IMR-90 (cell line): ENCODE measurements around the gene APOBR. TPM values are rescaled to one million over a fixed set of nuclear protein-coding genes. Genes with fewer than 3 reads are reported as not detected.

Source experiments
- ATAC-seq: fragments of 200-7000 bp; cut with Tn5 transposase; 2 replicates; pipeline ENCODE4 v1.9.1; 2020; ENCODE audit warnings: low read depth, mild to moderate bottlenecking, moderate library complexity
- BruUV-seq: library from RNA; stranded (reverse); fragments of 400-500 nt; replicated peaks from 2 replicates; lab custom pipeline; 2021; lab: Mats Ljungman, UMichigan
- CTCF ChIA-PET: fragments of 300-600 bp; formaldehyde crosslinking; extraction: SDS; loops from one replicate; lab custom pipeline; 2021; ENCODE audit warnings: antibody characterized with exemption; lab: Yijun Ruan, JAX
- POLR2A ChIA-PET: fragments of 300-600 bp; sonication (Branson Sonifier 250); formaldehyde crosslinking; loops from one replicate; lab custom pipeline; 2022; ENCODE audit warnings: antibody characterized with exemption; ENCODE audit not compliant: unreplicated experiment; lab: Charles Lee
- DNase-seq: peaks from one replicate; pipeline ENCODE4 v3.0.0; 2013
- H2AFZ ChIP-seq: replicated peaks from 2 replicates; pipeline ENCODE3; 2013; ENCODE audit warnings: low read length, mild to moderate bottlenecking; ENCODE audit not compliant: poor library complexity
- H2AK5ac ChIP-seq: 2 replicates; pipeline ENCODE4 v1.6.1; 2013; ENCODE audit warnings: low read depth, low read length, inconsistent platforms
- H2AK9ac ChIP-seq: replicated peaks from 2 replicates; pipeline ENCODE3; 2013; ENCODE audit warnings: mild to moderate bottlenecking, low read depth, low read length, moderate library complexity; ENCODE audit not compliant: poor library complexity
- H2BK120ac ChIP-seq: 2 replicates; pipeline ENCODE4 v1.6.1; 2013; ENCODE audit warnings: low read depth, low read length, inconsistent platforms
- H2BK15ac ChIP-seq: 3 replicates; pipeline ENCODE4 v1.6.1; 2013; ENCODE audit warnings: low read depth, low read length, inconsistent platforms
- H2BK20ac ChIP-seq: 2 replicates; pipeline ENCODE4 v1.6.1; 2013; ENCODE audit warnings: low read depth, mild to moderate bottlenecking, inconsistent platforms, low read length, moderate library complexity
- H2BK5ac ChIP-seq: 2 replicates; pipeline ENCODE4 v1.6.1; 2013; ENCODE audit warnings: mild to moderate bottlenecking, low read depth, low read length, inconsistent platforms; ENCODE audit not compliant: poor library complexity, severe bottlenecking
- H3K14ac ChIP-seq: replicated peaks from 2 replicates; pipeline ENCODE4 v1.6.1; 2013; ENCODE audit warnings: low read depth, low read length, inconsistent platforms
- H3K18ac ChIP-seq: 2 replicates; pipeline ENCODE4 v1.6.1; 2013; ENCODE audit warnings: low read depth, low read length, control low read depth
- H3K23ac ChIP-seq: 2 replicates; pipeline ENCODE4 v1.6.1; 2013; ENCODE audit warnings: low read depth, low read length, inconsistent platforms
- H3K27ac ChIP-seq: 2 replicates; pipeline ENCODE4 v1.5.1; 2013; ENCODE audit warnings: mild to moderate bottlenecking, control low read depth, low read length; ENCODE audit not compliant: insufficient read depth
- H3K27me3 ChIP-seq: 2 replicates; pipeline ENCODE4 v1.6.1; 2013; ENCODE audit warnings: low read length; ENCODE audit not compliant: control insufficient read depth, insufficient read depth
- H3K36me3 ChIP-seq: 2 replicates; pipeline ENCODE4 v1.6.1; 2013; ENCODE audit warnings: low read length, mixed read lengths; ENCODE audit not compliant: control insufficient read depth, insufficient read depth
- H3K4ac ChIP-seq: 2 replicates; pipeline ENCODE4 v1.6.1; 2013; ENCODE audit warnings: low read depth, low read length, inconsistent platforms
- H3K4me1 ChIP-seq: 2 replicates; pipeline ENCODE4 v1.6.1; 2013; ENCODE audit warnings: low read length, mixed read lengths; ENCODE audit not compliant: control insufficient read depth, insufficient read depth
- H3K4me2 ChIP-seq: 2 replicates; pipeline ENCODE4 v1.6.1; 2013; ENCODE audit warnings: low read depth, mild to moderate bottlenecking, control low read depth, low read length, moderate library complexity
- H3K4me3 ChIP-seq: 2 replicates; pipeline ENCODE4 v1.5.1; 2013; ENCODE audit warnings: low read depth, mild to moderate bottlenecking, control low read depth, low read length, moderate library complexity; ENCODE audit not compliant: insufficient read depth
- H3K56ac ChIP-seq: 2 replicates; pipeline ENCODE4 v1.6.1; 2013; ENCODE audit warnings: low read length, inconsistent platforms; ENCODE audit not compliant: insufficient read depth; ENCODE audit errors: extremely low read depth
- H3K79me1 ChIP-seq, 2 experiments: 2 replicates each; pipeline ENCODE4 v1.6.1; 2013; ENCODE audit warnings: low read length in 2 of 2, inconsistent platforms in 1 of 2, low read depth in 1 of 2
- H3K9ac ChIP-seq: 2 replicates; pipeline ENCODE4 v1.6.1; 2013; ENCODE audit warnings: low read depth, low read length, control low read depth
- H3K9me1 ChIP-seq: 2 replicates; pipeline ENCODE4 v1.6.1; 2013; ENCODE audit warnings: low read length, inconsistent platforms; ENCODE audit not compliant: insufficient read depth
- H3K9me3 ChIP-seq: 2 replicates; pipeline ENCODE4 v1.6.1; 2013; ENCODE audit warnings: low read length; ENCODE audit not compliant: control insufficient read depth, insufficient read depth
- H4K20me1 ChIP-seq: 2 replicates; pipeline ENCODE4 v1.6.1; 2013; ENCODE audit warnings: low read length, inconsistent platforms; ENCODE audit not compliant: insufficient read depth
- H4K5ac ChIP-seq: 2 replicates; pipeline ENCODE4 v1.6.1; 2013; ENCODE audit warnings: mild to moderate bottlenecking, low read depth, low read length, control low read depth
- H4K8ac ChIP-seq, 2 experiments: 2 replicates each; pipeline ENCODE4 v1.6.1; 2013; ENCODE audit warnings: low read depth in 2 of 2, low read length in 2 of 2, control low read depth in 1 of 2, inconsistent platforms in 1 of 2
- H4K91ac ChIP-seq: 2 replicates; pipeline ENCODE4 v1.6.1; 2013; ENCODE audit warnings: low read depth, low read length, inconsistent platforms; ENCODE audit not compliant: insufficient read depth
- BHLHE40 ChIP-seq: fragments of 150-350 bp; IDR thresholded peaks from 2 replicates; pipeline ENCODE4 v1.6.1; 2016; ENCODE audit warnings: mild to moderate bottlenecking, low read depth, low read length
- CEBPB ChIP-seq: IDR thresholded peaks from 2 replicates; pipeline ENCODE4 v1.6.1; 2012; ENCODE audit warnings: low read depth, low read length, improper control_type of control experiment
- CHD1 ChIP-seq: IDR thresholded peaks from 2 replicates; pipeline ENCODE4 v1.6.1; 2012; ENCODE audit warnings: low read depth, low read length, improper control_type of control experiment
- CTCF ChIP-seq: conservative IDR thresholded peaks from 2 replicates; pipeline ENCODE4 v1.5.1; 2012; ENCODE audit warnings: mild to moderate bottlenecking, low read depth, low read length, improper control_type of control experiment
- ELK1 ChIP-seq: fragments of 150-350 bp; IDR thresholded peaks from 2 replicates; pipeline ENCODE4 v1.6.1; 2016; ENCODE audit warnings: low read depth, mild to moderate bottlenecking, low read length, moderate library complexity, borderline replicate concordance
- FOS ChIP-seq: fragments of 150-350 bp; IDR thresholded peaks from 2 replicates; pipeline ENCODE4 v1.6.1; 2016; ENCODE audit warnings: low read depth, low read length
- MAFK ChIP-seq: IDR thresholded peaks from 2 replicates; pipeline ENCODE4 v1.6.1; 2012; ENCODE audit warnings: low read depth, low read length, improper control_type of control experiment
- MAZ ChIP-seq: IDR thresholded peaks from 2 replicates; pipeline ENCODE4 v1.6.1; 2012; ENCODE audit warnings: low read depth, mild to moderate bottlenecking, low read length, improper control_type of control experiment, moderate library complexity, borderline replicate concordance
- MXI1 ChIP-seq: IDR thresholded peaks from 2 replicates; pipeline ENCODE4 v1.6.1; 2012; ENCODE audit warnings: low read depth, mild to moderate bottlenecking, low read length, moderate library complexity, borderline replicate concordance
- NFE2L2 ChIP-seq: fragments of 150-350 bp; IDR thresholded peaks from 2 replicates; pipeline ENCODE4 v1.6.1; 2016; ENCODE audit warnings: low read depth, mild to moderate bottlenecking, low read length
- POLR2A ChIP-seq: IDR thresholded peaks from 2 replicates; pipeline ENCODE4 v1.6.1; 2012; ENCODE audit warnings: mild to moderate bottlenecking, low read depth, low read length
- RAD21 ChIP-seq: IDR thresholded peaks from 2 replicates; pipeline ENCODE4 v1.6.1; 2012; ENCODE audit warnings: low read length, improper control_type of control experiment
- RCOR1 ChIP-seq: IDR thresholded peaks from 2 replicates; pipeline ENCODE4 v1.6.1; 2012; ENCODE audit warnings: mild to moderate bottlenecking, low read length, improper control_type of control experiment; ENCODE audit not compliant: insufficient replicate concordance
- RFX5 ChIP-seq: IDR thresholded peaks from 2 replicates; pipeline ENCODE4 v1.8.0; 2012; ENCODE audit warnings: low read depth, mild to moderate bottlenecking, low read length, moderate library complexity
- SMC3 ChIP-seq: fragments of 150-350 bp; IDR thresholded peaks from 2 replicates; pipeline ENCODE4 v1.6.1; 2016; ENCODE audit warnings: low read depth, mild to moderate bottlenecking, antibody characterized with exemption, low read length, moderate library complexity
- USF2 ChIP-seq: fragments of 150-350 bp; IDR thresholded peaks from 2 replicates; pipeline ENCODE4 v1.6.1; 2017; ENCODE audit warnings: mild to moderate bottlenecking, antibody characterized with exemption, low read length, low read depth
- WGBS, 2 experiments: methylation state at CpG; one replicate each; pipeline versions ENCODE4 v1.1.5 to v1.1.7; 2013; ENCODE audit warnings: missing lambda C conversion rate in 2 of 2; ENCODE audit not compliant: insufficient read length in 1 of 2; ENCODE audit errors: extremely low coverage in 2 of 2; 5-methylcytosine and 5-hydroxymethylcytosine counted together
- dilution Hi-C: fragments of 300-500 bp; cut with HindIII; formaldehyde crosslinking; loops from one replicate; pipeline ENCODE4 v1.14.3; 2018; ENCODE audit warnings: low sequenced_read_pairs; ENCODE audit not compliant: unreplicated experiment
- in situ Hi-C: fragments of 300-500 bp; cut with MboI; formaldehyde crosslinking; loops from 3 replicates; pipeline ENCODE4 v1.14.3; 2019; ENCODE audit warnings: low sequenced_read_pairs, inconsistent platforms, mixed read lengths
- intact Hi-C: fragments of 100-400 bp; cut with micrococcal nuclease; formaldehyde crosslinking; loops from 2 replicates; pipeline ENCODE4 v1.10.0; 2022
- polyA plus RNA-seq, 3 experiments: library from polyadenylated mRNA; depleted of rRNA; stranded (reverse); fragments of >200 nt; gene quantifications; 2 replicates each; pipeline ENCODE4 v1.2.3, GENCODE V29; 2012; ENCODE audit warnings: low replicate concordance in 1 of 3
- total RNA-seq: library from RNA; depleted of rRNA; stranded (reverse); fragments of >200 nt; gene quantifications from 2 replicates; pipeline ENCODE4 v1.2.3, GENCODE V29; 2012

The APOBR gene
- total and polyA plus RNA-seq, 2 of the 4 experiments (the other 2 are of a cell fraction): not detected

- Histone ChIP-seq H3K4me3 (no peak overlapping the region), H2AFZ (no peak overlapping the region), H3K18ac (no peak overlapping the region), H3K4me2 (no peak overlapping the region), H2BK5ac (no peak overlapping the region), H4K20me1 (no peaks in the 10 kb centered on the region), H3K9me1 (peaks cover 4% of the 10 kb centered on the region; the same call in 1 of the 2 replicates), H2BK120ac (no peak overlapping the region), H3K36me3 (no peaks in the 10 kb centered on the region), H3K79me1 (no peaks in the 10 kb centered on the region), H3K23ac (no peak overlapping the region), H4K8ac (no peak overlapping the region), H2AK9ac (no peak overlapping the region), H3K14ac (no peak overlapping the region), H3K27me3 (peaks cover 51% of the 10 kb centered on the region), H3K4me1 (no peaks in the 10 kb centered on the region), H3K4ac (no peak overlapping the region), H4K91ac (no peak overlapping the region), H3K9ac (no peak overlapping the region), H3K56ac (no peak overlapping the region), H2BK15ac (no peak overlapping the region), H4K5ac (no peak overlapping the region), H3K27ac (no peak overlapping the region), H3K9me3 (no peaks in the 10 kb centered on the region), H2BK20ac (no peak overlapping the region), H2AK5ac (no peak overlapping the region)
- dilution Hi-C loops: no loop called here
- ChIA-PET POLR2A (no interaction called here), CTCF (no interaction called here)
- no peak for ATAC-seq
- BruUV-seq: no TSS peak
- WGBS, 2 experiments: 53 to 100% methylated on average over 2 of the region's 2 CpGs
- intact Hi-C loops: no loop called here
- DNase-seq: no peak
- TF ChIP-seq CTCF: no peak
- TF ChIP-seq ELK1: no peak
- no peak for TF ChIP-seq RFX5
- no peak for TF ChIP-seq POLR2A
- no peak for TF ChIP-seq USF2
- no peak for TF ChIP-seq SMC3
- TF ChIP-seq NFE2L2: no peak
- TF ChIP-seq BHLHE40: no peak
- TF ChIP-seq CHD1: no peak
- TF ChIP-seq FOS: no peak
- no peak for TF ChIP-seq RAD21
- no peak for TF ChIP-seq RCOR1
- no peak for TF ChIP-seq MAFK
- no peak for TF ChIP-seq CEBPB
- no peak for TF ChIP-seq MAZ
- no peak for TF ChIP-seq MXI1
- in situ Hi-C loops: no loop called here
These were observed 7.8 kb downstream of the APOBR start for GRCh38 chr16:28502290-28502689.
